GM06990 (cell line): ENCODE data around the gene COL23A1.

Source experiments
- DNase-seq: peaks from one replicate; pipeline ENCODE4 v3.0.0-alpha.2; 2011; ENCODE audit not compliant: insufficient read length; ENCODE audit errors: extremely low read depth
- H3K27me3 ChIP-seq: replicated peaks from 2 replicates; pipeline ENCODE4 v1.6.0; 2011; ENCODE audit warnings: low read length; ENCODE audit not compliant: control insufficient read depth, insufficient read depth
- H3K36me3 ChIP-seq: 2 replicates; pipeline ENCODE4 v1.5.1; 2011; ENCODE audit warnings: low read length; ENCODE audit not compliant: control insufficient read depth, insufficient read depth
- H3K4me3 ChIP-seq: replicated peaks from 2 replicates; pipeline ENCODE4 v1.5.1; 2011; ENCODE audit warnings: low read depth, mild to moderate bottlenecking, control low read depth, low read length
- CTCF ChIP-seq: IDR thresholded peaks from 2 replicates; pipeline ENCODE4 v1.5.1; 2011; ENCODE audit warnings: low read length, control low read depth, mild to moderate bottlenecking, inconsistent platforms; ENCODE audit not compliant: insufficient read depth, poor library complexity, severe bottlenecking

COL23A1 gene

GRCh38 chr5:178297751-178298150, 292.4 kb downstream of the COL23A1 start:
- no peak for DNase-seq
- H3K4me3 ChIP-seq = no peak overlapping the region
- no peak for TF ChIP-seq CTCF
- no peaks in the 10 kb centered on the region for H3K36me3 ChIP-seq
- no peaks in the 10 kb centered on the region; the same call in 1 of the 2 replicates for H3K27me3 ChIP-seq

GRCh38 chr5:178296066-178296465, 294.1 kb downstream of the COL23A1 start:
- no peak for TF ChIP-seq CTCF
- H3K27me3 ChIP-seq = no peaks in the 10 kb centered on the region; the same call in 1 of the 2 replicates
- DNase-seq = no peak
- H3K36me3 ChIP-seq = no peaks in the 10 kb centered on the region
- no peak overlapping the region for H3K4me3 ChIP-seq

- no peak for DNase-seq
- Histone ChIP-seq H3K4me3 (no peak overlapping the region), H3K27me3 (no peaks in the 10 kb centered on the region; the same call in 1 of the 2 replicates), H3K36me3 (no peaks in the 10 kb centered on the region)
- no peak for TF ChIP-seq CTCF
Measured at GRCh38 chr5:178295589-178295988, 294.6 kb downstream of the COL23A1 start.

- H3K4me3 ChIP-seq = no peak overlapping the region
- no peaks in the 10 kb centered on the region for H3K36me3 ChIP-seq
- no peaks in the 10 kb centered on the region; the same call in 1 of the 2 replicates for H3K27me3 ChIP-seq
- DNase-seq = no peak
- no peak for TF ChIP-seq CTCF
Measured at GRCh38 chr5:178293815-178294214, 296.4 kb downstream of the COL23A1 start.

GRCh38 chr5:178293400-178293799, 296.8 kb downstream of the COL23A1 start:
- Histone ChIP-seq H3K27me3 (no peaks in the 10 kb centered on the region; the same call in 1 of the 2 replicates), H3K4me3 (no peak overlapping the region), H3K36me3 (no peaks in the 10 kb centered on the region)
- no peak for TF ChIP-seq CTCF
- DNase-seq = no peak

- no peak for DNase-seq
- Histone ChIP-seq H3K4me3 (no peak overlapping the region), H3K36me3 (no peaks in the 10 kb centered on the region), H3K27me3 (no peaks in the 10 kb centered on the region; the same call in 1 of the 2 replicates)
- TF ChIP-seq CTCF = no peak
Measured at GRCh38 chr5:178292826-178293205, 297.4 kb downstream of the COL23A1 start.
